Raji (cell line): ENCODE data around the gene ZNF532.

Experiments
- POLR2A ChIP-seq: IDR thresholded peaks from 2 replicates; pipeline ENCODE4 v1.6.1; 2011; ENCODE audit warnings: low read depth, low read length, control low read depth; ENCODE audit not compliant: insufficient read depth

Gene ZNF532

GRCh38 chr18:58983260-58984155 lies 118.8 kb downstream of the ZNF532 start:
- no peak for TF ChIP-seq POLR2A

GRCh38 chr18:58988600-58988999 lies 123.9 kb downstream of the ZNF532 start:
- TF ChIP-seq POLR2A, result no peak

- TF ChIP-seq POLR2A, result no peak
Measured at GRCh38 chr18:58989184-58989759, 124.6 kb downstream of the ZNF532 start.

GRCh38 chr18:58990720-58991119 lies 126.0 kb downstream of the ZNF532 start:
- no peak for TF ChIP-seq POLR2A

- no peak for TF ChIP-seq POLR2A
Measured at GRCh38 chr18:58991167-58991798, 126.6 kb downstream of the ZNF532 start.

GRCh38 chr18:58992301-58993231 lies 127.9 kb downstream of the ZNF532 start:
- no peak for TF ChIP-seq POLR2A

GRCh38 chr18:58993260-58993659 lies 128.6 kb downstream of the ZNF532 start:
- TF ChIP-seq POLR2A, result no peak

- no peak for TF ChIP-seq POLR2A
Measured at GRCh38 chr18:58995663-58996062, 131.0 kb downstream of the ZNF532 start.

- TF ChIP-seq POLR2A, result no peak
Measured at GRCh38 chr18:58996131-58996641, 131.5 kb downstream of the ZNF532 start.

GRCh38 chr18:58996696-58997095 lies 132.0 kb downstream of the ZNF532 start:
- TF ChIP-seq POLR2A, result no peak

GRCh38 chr18:58997811-58998337 lies 133.2 kb downstream of the ZNF532 start:
- TF ChIP-seq POLR2A, result no peak

- TF ChIP-seq POLR2A, result no peak
Measured at GRCh38 chr18:58998401-58999203, 133.9 kb downstream of the ZNF532 start.

GRCh38 chr18:59001166-59001565 lies 136.5 kb downstream of the ZNF532 start:
- no peak for TF ChIP-seq POLR2A

GRCh38 chr18:59001721-59002120 lies 137.0 kb downstream of the ZNF532 start:
- no peak for TF ChIP-seq POLR2A
